Stomach (tissue), 9 donors: ENCODE results near the gene TBL2. TPM values are rescaled to one million over a fixed set of nuclear protein-coding genes. Genes with fewer than 3 reads are reported as not detected.
"Not testable (repeated sequence)": the region's sequence is repeated elsewhere in the genome, so short reads cannot be mapped to it uniquely, and the experiment has no call there.

Source experiments
- DNase-seq, 2 donors: peaks; one replicate each; pipeline versions ENCODE4 v3.0.0 to v3.0.0-alpha.2; 2013 to 2019
- H3K27ac ChIP-seq, 5 donors: fragments of 200-600 bp in 4 of 5; sonication (generic) in 4 of 5; one replicate each; pipeline ENCODE4 v1.5.1; 2013 to 2019; ENCODE audit warnings: mild to moderate bottlenecking in 1 of 5, moderate library complexity in 1 of 5
- H3K27me3 ChIP-seq, 3 donors: fragments of 200-600 bp; sonication (generic); one replicate each; pipeline ENCODE4 v1.5.1; 2017 to 2019; ENCODE audit warnings: mixed run types in 1 of 3
- H3K36me3 ChIP-seq, 4 donors: fragments of 200-600 bp; sonication (generic); 1 replicate in 3 of 4; 2 replicates in 1 of 4; pipeline ENCODE4 v1.5.1; 2016 to 2019
- H3K4me1 ChIP-seq, 4 donors: fragments of 200-600 bp; sonication (generic); one replicate each; pipeline ENCODE4 v1.5.1; 2016 to 2019
- H3K4me3 ChIP-seq, 4 donors: fragments of 200-600 bp; sonication (generic) in 3 of 4; one replicate each; pipeline ENCODE4 v1.5.1; 2016 to 2019; ENCODE audit warnings: mild to moderate bottlenecking in 1 of 4
- H3K9me3 ChIP-seq, 4 donors: fragments of 200-600 bp; sonication (generic); one replicate each; pipeline ENCODE4 v1.5.1; 2016 to 2019
- CTCF ChIP-seq, 7 experiments: fragments of 450-650 bp in 4 of 7; fragments of 200-600 bp in 3 of 7; sonication (generic) in 3 of 7; IDR thresholded peaks; one replicate each; pipeline ENCODE4 v1.5.1; 2016 to 2019; ENCODE audit warnings: antibody characterized with exemption in 7 of 7, control low read depth in 2 of 7, mild to moderate bottlenecking in 1 of 7
- EP300 ChIP-seq: sonication (generic); formaldehyde crosslinking; IDR thresholded peaks from one replicate; pipeline ENCODE4 v1.6.1; 2017; ENCODE audit warnings: antibody characterized with exemption
- POLR2A ChIP-seq, 4 donors: fragments of 450-650 bp; IDR thresholded peaks; one replicate each; pipeline ENCODE4 v1.6.1; 2016; ENCODE audit warnings: antibody characterized with exemption in 4 of 4, control low read depth in 2 of 4, mild to moderate bottlenecking in 1 of 4, moderate library complexity in 1 of 4
- POLR2AphosphoS5 ChIP-seq, 3 donors: sonication (generic); formaldehyde crosslinking; IDR thresholded peaks; one replicate each; pipeline ENCODE4 v1.6.1; 2016; ENCODE audit warnings: antibody characterized with exemption in 3 of 3
- WGBS, 5 donors: extraction: QIAGEN DNeasy Blood & Tissue Kit in 3 of 5; methylation state at CpG; one replicate each; pipeline versions ENCODE4 v1.1.5 to v1.1.7; 2013 to 2018; 5-methylcytosine and 5-hydroxymethylcytosine counted together
- intact Hi-C: fragments of 100-400 bp; cut with DNase I; formaldehyde crosslinking; loops from one replicate; pipeline ENCODE4 v1.15.1; 2023; ENCODE audit warnings: low total_unique reads
- polyA plus RNA-seq, 3 donors: library from polyadenylated mRNA; stranded (reverse); fragments of 200-250 nt; gene quantifications; one replicate each; pipeline ENCODE4 v1.2.3, GENCODE V29; 2013
- total RNA-seq, 5 donors: library from RNA; depleted of rRNA; stranded (reverse); fragments of >200 nt; gene quantifications; one replicate each; pipeline versions ENCODE4 v1.1.0 to v1.2.3, GENCODE V29; 2014 to 2016
- donor health status: healthy with polysubstance abuse.
- donor health status: Bipolar disorder and iron deficiency.
- donor health status: healthy.

The TBL2 gene
- total and polyA plus RNA-seq, 8 donors, result 1.2 to 176 (median 21.7) TPM

DNA sequence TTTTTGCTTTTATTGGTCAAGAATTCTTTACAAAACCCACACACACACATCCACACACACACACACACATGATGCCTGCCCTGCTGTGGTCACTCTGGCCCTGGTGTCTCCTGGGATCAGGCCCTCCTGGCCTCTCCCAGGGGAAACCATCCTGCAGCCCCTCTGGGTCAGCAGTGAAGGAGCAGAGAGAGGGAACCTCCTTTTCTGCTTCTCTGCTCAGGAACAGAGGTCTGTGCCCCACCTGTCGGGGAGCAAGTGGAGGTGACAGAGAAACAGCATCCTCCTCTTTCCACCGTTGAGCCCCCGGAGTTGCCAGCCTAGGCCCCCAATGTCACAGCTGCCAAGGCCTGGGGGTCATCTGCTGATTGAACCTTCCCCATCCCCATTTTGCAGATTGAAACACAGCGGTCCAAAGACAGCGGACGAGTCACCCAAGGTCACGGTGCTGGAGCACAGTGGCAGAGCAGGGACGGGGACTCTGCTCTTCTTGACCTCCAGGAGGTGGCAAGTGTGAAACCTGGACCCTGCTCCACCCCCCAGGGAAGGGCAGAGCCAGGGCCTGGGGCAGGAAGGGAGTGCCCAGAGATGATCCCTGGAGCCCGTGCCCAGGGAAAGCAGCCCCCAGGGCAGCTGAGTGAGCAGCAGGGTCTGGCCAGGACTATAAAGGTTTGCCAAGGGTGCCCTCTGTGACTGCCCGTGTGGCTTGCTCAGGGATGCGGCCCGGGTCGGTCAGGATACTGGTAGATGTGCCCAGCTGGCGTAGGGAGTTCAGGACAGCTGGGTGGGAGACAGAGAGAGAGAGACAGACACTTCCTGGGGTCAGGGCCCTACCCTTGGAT lies 15.0 kb upstream of the TBL2 start:
- Histone ChIP-seq H3K4me1 (no peaks in the 10 kb centered on the region), H3K27me3 (peaks cover 0 to 30% (median 5%) of the 10 kb centered on the region in 3 donors), H3K27ac (no peak overlapping the region), H3K9me3 (no peaks in the 10 kb centered on the region), H3K36me3 (no peaks in the 10 kb centered on the region), H3K4me3 (no peak overlapping the region)
- WGBS, 5 donors, result 68 to 79% (median 73%) methylated on average over 6 to 14 of the region's 14 CpGs
- intact Hi-C loops, result no loop called here
- TF ChIP-seq CTCF (IDR thresholded peaks at IDR 0.05) (no peak), POLR2AphosphoS5 (IDR thresholded peaks at IDR 0.05) (no peak), EP300 (no peak), POLR2A (IDR thresholded peaks at IDR 0.05) (no peak)
- DNase-seq, result no peak

DNA sequence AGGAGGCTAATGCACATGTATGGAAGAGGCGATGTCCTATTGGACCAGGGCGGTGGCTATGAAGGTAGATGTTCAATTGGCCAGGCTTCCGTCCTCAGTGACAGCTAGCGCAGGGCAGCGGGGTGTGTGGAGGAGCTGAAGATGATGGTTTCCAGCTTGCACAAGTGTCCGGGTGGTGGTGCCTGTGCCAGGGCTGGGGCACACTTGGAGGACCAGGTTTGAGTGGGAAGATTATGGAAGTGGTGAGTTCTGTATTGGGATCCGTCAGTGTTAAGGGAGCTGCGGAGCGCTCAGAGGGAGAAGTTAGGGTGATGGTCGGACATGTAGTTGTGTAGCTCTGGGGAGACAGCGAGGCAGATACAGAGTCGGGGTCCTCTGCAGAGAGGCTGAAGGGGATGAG lies 8.5 kb upstream of the TBL2 start:
- no peak for DNase-seq
- H3K27ac ChIP-seq, result peak overlapping the region in 2 of 5 donors; percentile 37 to 47
- no peaks in the 10 kb centered on the region for H3K36me3 ChIP-seq
- H3K4me3 ChIP-seq, result no peak overlapping the region
- peaks cover 0 to 13% (median 5%) of the 10 kb centered on the region in 4 donors for H3K4me1 ChIP-seq
- 94 to 95% (median 94%) methylated on average over 12 of the region's 12 CpGs for WGBS, 5 donors
- no peaks in the 10 kb centered on the region for H3K9me3 ChIP-seq
- H3K27me3 ChIP-seq, result no peaks in the 10 kb centered on the region
- TF ChIP-seq CTCF (IDR thresholded peaks at IDR 0.05), result no peak
- TF ChIP-seq EP300, result no peak
- TF ChIP-seq POLR2AphosphoS5 (IDR thresholded peaks at IDR 0.05), result no peak
- TF ChIP-seq POLR2A (IDR thresholded peaks at IDR 0.05), result no peak
- intact Hi-C loops, result no loop called here

DNA sequence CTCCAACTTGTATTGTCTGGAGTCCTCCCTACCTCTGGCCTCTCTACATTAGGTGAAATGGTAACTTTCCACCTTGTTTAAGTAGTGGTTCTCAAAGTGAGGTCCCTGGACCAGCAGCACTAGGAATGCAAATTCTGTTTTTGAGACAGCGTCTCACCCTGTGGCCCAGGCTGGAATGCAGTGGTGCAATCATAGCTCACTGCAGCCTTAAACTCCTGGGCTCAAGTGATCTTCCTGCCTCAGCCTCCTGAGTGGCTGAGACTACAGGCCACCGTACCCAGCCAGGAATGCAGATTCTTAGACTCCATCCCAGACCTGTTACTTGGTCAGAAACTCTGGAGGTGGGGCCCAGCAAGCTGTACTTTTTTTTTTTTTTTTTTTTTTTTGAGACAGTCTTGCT lies 6.8 kb upstream of the TBL2 start:
- TF ChIP-seq EP300, result no peak
- no peak for TF ChIP-seq CTCF (IDR thresholded peaks at IDR 0.05)
- no peak for TF ChIP-seq POLR2AphosphoS5 (IDR thresholded peaks at IDR 0.05)
- no peak for TF ChIP-seq POLR2A (IDR thresholded peaks at IDR 0.05)
- Histone ChIP-seq H3K4me3 (no peak overlapping the region), H3K4me1 (peaks cover 0 to 21% (median 5%) of the 10 kb centered on the region in 4 donors), H3K27me3 (no peaks in the 10 kb centered on the region), H3K9me3 (no peaks in the 10 kb centered on the region), H3K27ac (no peak overlapping the region), H3K36me3 (no peaks in the 10 kb centered on the region)
- 71 to 78% (median 78%) methylated on average over 2 of the region's 2 CpGs for WGBS, 5 donors
- intact Hi-C loops, result no loop called here
- no peak for DNase-seq

DNA sequence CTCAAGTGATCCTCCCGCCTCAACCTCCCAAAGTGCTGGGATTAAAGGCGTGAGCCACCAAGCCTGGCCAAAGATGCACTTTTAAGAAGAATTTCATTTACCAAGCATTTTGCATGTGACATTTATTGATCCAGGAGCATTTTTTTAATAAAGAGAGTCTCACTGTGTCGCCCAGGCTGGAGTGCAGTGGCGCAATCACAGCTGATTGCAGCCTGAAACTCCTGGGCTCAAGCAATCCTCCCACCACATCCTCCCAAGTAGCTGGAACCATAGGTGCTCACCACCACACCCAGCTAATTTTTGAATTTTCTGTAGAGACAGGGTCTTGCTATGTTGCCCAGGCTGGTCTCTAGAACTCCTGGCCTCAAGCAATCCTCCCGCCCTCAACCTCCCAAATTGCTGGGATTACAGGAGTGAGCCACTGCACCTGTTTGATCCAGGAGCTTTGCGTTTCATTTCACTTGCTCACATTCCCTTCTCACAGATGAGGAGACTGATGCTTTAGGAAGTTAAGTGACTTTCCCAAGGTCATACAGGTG lies 4.4 kb upstream of the TBL2 start:
- WGBS, 5 donors, result 89 to 94% (median 92%) methylated on average over 6 of the region's 6 CpGs
- no peak for DNase-seq
- Histone ChIP-seq H3K36me3 (no peaks in the 10 kb centered on the region), H3K27ac (peak overlapping the region in 2 of 5 donors; percentile 46 to 71), H3K27me3 (no peaks in the 10 kb centered on the region), H3K4me3 (no peak overlapping the region), H3K4me1 (peaks cover 2 to 30% (median 11%) of the 10 kb centered on the region in 4 donors), H3K9me3 (no peaks in the 10 kb centered on the region)
- intact Hi-C loops, result no loop called here
- TF ChIP-seq POLR2A (IDR thresholded peaks at IDR 0.05) (no peak), POLR2AphosphoS5 (IDR thresholded peaks at IDR 0.05) (no peak)

DNA sequence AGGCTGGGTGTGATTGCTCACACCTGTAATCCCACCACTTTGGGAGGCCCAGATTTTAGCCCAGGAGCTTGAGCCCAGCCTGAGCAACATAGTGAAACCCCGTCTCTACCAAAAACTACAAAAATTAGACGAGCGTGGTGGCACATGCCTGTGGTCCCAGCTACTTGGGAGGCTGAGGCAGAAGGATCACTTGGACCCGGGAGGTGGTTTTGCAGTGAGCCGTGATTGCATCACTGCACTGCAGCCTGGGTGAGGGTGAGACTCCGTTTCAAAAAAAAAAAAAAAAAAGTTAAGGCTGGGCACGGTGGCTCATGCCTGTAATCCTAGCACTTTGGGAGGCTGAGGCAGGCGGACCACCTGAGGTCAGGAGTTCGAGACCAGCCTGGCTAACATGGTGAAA lies 2.6 kb upstream of the TBL2 start:
- 79 to 85% (median 84%) methylated on average over 8 to 9 of the region's 9 CpGs for WGBS, 5 donors
- intact Hi-C loops, H3K27me3 ChIP-seq, DNase-seq, H3K9me3 ChIP-seq, H3K4me3 ChIP-seq, H3K36me3 ChIP-seq: not testable (repeated sequence)
- Histone ChIP-seq H3K27ac (peak overlapping the region in 1 of 5 donors; percentile 71), H3K4me1 (peaks cover 14 to 42% (median 26%) of the 10 kb centered on the region in 4 donors)
